Endothelial cell (in vitro differentiated cells): ENCODE data around the gene FABP1. TPM values are rescaled to one million over a fixed set of nuclear protein-coding genes. Genes with fewer than 3 reads are reported as not detected.

Experiments used
- DNase-seq: peaks from one replicate; pipeline ENCODE4 v3.0.0; 2021; ENCODE audit warnings: low spot score
- H3K27ac Mint-ChIP-seq: one replicate; pipeline ENCODE4 v1.8.0; 2021; ENCODE audit warnings: mixed read lengths, inconsistent platforms; ENCODE audit not compliant: unreplicated experiment
- H3K27me3 Mint-ChIP-seq: one replicate; pipeline ENCODE4 v1.8.0; 2021; ENCODE audit warnings: mild to moderate bottlenecking, moderate library complexity, mixed read lengths, inconsistent platforms; ENCODE audit not compliant: unreplicated experiment
- H3K36me3 Mint-ChIP-seq: one replicate; pipeline ENCODE4 v1.8.0; 2021; ENCODE audit warnings: mild to moderate bottlenecking, low read depth, mixed read lengths, inconsistent platforms; ENCODE audit not compliant: unreplicated experiment
- H3K4me1 Mint-ChIP-seq: one replicate; pipeline ENCODE4 v1.8.0; 2021; ENCODE audit warnings: mild to moderate bottlenecking, mixed read lengths, inconsistent platforms; ENCODE audit not compliant: unreplicated experiment
- H3K4me3 Mint-ChIP-seq: one replicate; pipeline ENCODE4 v1.8.0; 2021; ENCODE audit warnings: mild to moderate bottlenecking, mixed read lengths, inconsistent platforms; ENCODE audit not compliant: unreplicated experiment
- H3K9me3 Mint-ChIP-seq: one replicate; pipeline ENCODE4 v1.8.0; 2021; ENCODE audit warnings: mixed read lengths, inconsistent platforms; ENCODE audit not compliant: unreplicated experiment
- total RNA-seq: library from RNA; stranded (reverse); fragmentation: NEBNext Ultra II Directional; extraction: Animal tissue kit (Norgen Biotek cat#: 25700); gene quantifications from one replicate; pipeline ENCODE4 v1.2.1, GENCODE V29; 2021; ENCODE audit not compliant: unreplicated experiment
- TF ChIP-seq, protein P1 (sequence below): fragments of 200-600 bp; sonication (generic); IDR thresholded peaks from one replicate; pipeline ENCODE4 v1.5.0; 2021; ENCODE audit warnings: antibody characterized with exemption; ENCODE audit not compliant: unreplicated experiment

Gene FABP1
- total RNA-seq, 1 donor from 2014 or later = not detected

GRCh38 chr2:88126772-88127637, 857 bp downstream of the FABP1 start:
- Mint-ChIP-seq H3K36me3 (no peaks in the 10 kb centered on the region), H3K9me3 (no peaks in the 10 kb centered on the region), H3K4me1 (no peaks in the 10 kb centered on the region), H3K4me3 (no peak overlapping the region), H3K27me3 (peaks cover 18% of the 10 kb centered on the region), H3K27ac (no peak overlapping the region)
- TF ChIP-seq, protein P1, sequence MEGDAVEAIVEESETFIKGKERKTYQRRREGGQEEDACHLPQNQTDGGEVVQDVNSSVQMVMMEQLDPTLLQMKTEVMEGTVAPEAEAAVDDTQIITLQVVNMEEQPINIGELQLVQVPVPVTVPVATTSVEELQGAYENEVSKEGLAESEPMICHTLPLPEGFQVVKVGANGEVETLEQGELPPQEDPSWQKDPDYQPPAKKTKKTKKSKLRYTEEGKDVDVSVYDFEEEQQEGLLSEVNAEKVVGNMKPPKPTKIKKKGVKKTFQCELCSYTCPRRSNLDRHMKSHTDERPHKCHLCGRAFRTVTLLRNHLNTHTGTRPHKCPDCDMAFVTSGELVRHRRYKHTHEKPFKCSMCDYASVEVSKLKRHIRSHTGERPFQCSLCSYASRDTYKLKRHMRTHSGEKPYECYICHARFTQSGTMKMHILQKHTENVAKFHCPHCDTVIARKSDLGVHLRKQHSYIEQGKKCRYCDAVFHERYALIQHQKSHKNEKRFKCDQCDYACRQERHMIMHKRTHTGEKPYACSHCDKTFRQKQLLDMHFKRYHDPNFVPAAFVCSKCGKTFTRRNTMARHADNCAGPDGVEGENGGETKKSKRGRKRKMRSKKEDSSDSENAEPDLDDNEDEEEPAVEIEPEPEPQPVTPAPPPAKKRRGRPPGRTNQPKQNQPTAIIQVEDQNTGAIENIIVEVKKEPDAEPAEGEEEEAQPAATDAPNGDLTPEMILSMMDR = no peak
- no peak for DNase-seq

DNA sequence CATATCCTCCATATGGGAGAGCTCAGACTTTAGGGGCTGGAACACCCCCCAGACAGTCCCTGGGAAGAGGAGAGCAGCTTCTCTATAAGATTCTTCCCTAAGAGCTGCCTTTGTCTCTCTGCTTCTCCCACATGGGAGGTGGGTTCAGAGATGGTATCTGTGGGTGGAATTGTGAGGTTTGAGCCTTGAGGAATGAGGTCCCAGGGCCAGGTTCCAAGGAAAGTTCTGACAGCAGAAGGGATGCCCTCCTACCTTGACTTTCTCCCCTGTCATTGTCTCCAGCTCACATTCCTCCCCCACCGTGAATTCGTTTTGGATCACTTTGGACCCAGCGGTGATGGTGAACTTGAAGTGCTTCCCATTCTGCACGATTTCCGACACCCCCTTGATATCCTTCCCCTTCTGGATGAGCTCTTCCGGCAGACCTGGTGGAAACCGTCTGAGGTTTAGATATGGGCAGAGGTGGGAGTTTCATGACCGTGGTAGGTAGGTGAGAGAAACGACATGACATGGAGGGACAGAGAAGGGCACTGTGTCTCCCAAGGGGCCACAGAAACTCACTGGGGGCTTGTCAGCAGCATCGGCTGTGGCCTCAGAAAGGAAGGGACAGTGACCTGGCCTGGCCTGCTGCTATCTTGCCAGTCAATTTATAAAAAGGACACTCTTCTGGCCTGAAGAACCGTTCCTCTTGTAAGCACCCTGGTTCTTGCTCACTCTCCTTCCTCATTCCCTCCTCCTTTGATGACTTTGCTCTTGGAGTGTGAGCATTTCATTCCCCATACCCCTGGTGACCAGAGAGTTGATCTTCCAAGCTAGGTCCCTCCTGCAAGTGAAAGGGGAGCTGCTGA, 1.7 kb downstream of the FABP1 start:
- TF ChIP-seq, protein P1 = no peak
- Mint-ChIP-seq H3K36me3 (no peaks in the 10 kb centered on the region), H3K27me3 (peaks cover 21% of the 10 kb centered on the region), H3K4me3 (no peak overlapping the region), H3K4me1 (no peaks in the 10 kb centered on the region), H3K27ac (no peak overlapping the region), H3K9me3 (no peaks in the 10 kb centered on the region)
- no peak for DNase-seq

GRCh38 chr2:88125344-88125923, 2.4 kb downstream of the FABP1 start:
- H3K9me3 Mint-ChIP-seq = no peaks in the 10 kb centered on the region
- H3K36me3 Mint-ChIP-seq = no peaks in the 10 kb centered on the region
- H3K4me3 Mint-ChIP-seq = no peak overlapping the region
- no peak for DNase-seq
- no peak overlapping the region for H3K27ac Mint-ChIP-seq
- TF ChIP-seq, protein P1 = no peak
- H3K4me1 Mint-ChIP-seq = no peaks in the 10 kb centered on the region
- H3K27me3 Mint-ChIP-seq = peaks cover 21% of the 10 kb centered on the region

DNA sequence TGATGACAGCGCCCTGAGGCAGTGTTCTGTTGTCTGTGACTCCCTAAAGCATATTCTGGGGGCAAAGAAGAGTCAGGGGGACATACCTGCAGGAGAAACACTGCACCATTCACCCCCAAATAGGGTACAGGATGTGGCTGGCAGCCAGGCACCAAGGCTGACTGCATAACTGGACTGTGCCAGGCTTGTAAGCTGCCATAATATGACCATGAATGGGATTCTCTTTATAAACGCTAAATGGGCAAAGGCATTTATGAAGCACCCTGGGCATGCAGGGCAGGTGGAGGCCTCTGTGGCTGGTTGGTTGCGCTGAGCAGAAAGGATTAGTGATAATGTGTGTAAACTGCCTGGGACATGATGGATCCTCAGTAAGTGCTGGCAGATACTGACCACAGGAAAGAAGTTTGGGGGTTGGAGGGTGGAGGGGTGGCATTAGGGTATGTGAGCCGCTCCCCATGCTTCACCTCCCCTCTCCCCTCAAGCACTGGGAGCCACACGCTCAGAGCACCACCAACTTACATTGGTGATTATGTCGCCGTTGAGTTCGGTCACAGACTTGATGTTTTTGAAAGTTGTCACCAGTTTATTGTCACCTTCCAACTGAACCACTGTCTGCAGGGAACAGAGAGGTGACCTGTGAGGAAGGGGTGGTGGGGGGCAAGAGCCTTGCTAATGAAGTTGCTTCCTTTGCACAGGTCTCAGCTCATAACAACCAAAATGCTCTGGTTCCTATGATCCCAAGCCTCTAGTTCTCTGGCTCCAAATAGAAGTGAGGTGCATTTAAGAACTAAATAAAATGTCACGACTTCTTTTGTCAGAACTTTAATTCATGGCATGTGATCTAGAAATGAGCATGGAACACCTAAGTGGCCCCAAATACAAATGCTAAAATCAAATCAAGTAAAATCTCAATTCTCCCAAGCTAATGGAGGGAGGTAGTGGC, 3.6 kb downstream of the FABP1 start:
- no peak overlapping the region for H3K4me3 Mint-ChIP-seq
- H3K36me3 Mint-ChIP-seq = no peaks in the 10 kb centered on the region
- no peak for DNase-seq
- peaks cover 18% of the 10 kb centered on the region for H3K27me3 Mint-ChIP-seq
- H3K9me3 Mint-ChIP-seq = no peaks in the 10 kb centered on the region
- TF ChIP-seq, protein P1 = no peak
- no peaks in the 10 kb centered on the region for H3K4me1 Mint-ChIP-seq
- no peak overlapping the region for H3K27ac Mint-ChIP-seq
